GM12801 (cell line): ENCODE data around the gene PHLDA1.

Experiments used
- TF ChIP-seq, protein P1 (sequence below): IDR thresholded peaks from one replicate; pipeline ENCODE4 v1.5.1; 2011; ENCODE audit warnings: control low read depth; ENCODE audit not compliant: insufficient read length; ENCODE audit errors: extremely low read depth

PHLDA1 gene

DNA sequence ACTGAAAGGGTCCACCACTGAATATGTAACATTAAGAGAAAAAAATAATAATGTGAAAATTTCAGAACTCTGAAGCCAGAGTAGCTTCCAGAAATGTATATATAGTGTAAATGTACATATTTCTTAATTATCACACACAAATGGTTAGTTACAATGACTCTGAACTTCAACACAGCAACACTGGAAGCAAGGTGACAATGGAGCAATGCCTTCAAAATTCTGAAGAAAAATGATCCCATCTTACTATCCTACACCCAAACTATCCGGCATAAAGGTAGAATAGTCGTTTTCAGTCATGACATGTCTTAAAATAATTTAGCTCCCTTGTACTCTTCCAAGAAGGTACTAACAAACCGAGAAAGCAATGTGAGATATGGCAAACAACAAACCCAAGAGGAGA lies 41.0 kb upstream of the PHLDA1 start:
- TF ChIP-seq, protein P1, sequence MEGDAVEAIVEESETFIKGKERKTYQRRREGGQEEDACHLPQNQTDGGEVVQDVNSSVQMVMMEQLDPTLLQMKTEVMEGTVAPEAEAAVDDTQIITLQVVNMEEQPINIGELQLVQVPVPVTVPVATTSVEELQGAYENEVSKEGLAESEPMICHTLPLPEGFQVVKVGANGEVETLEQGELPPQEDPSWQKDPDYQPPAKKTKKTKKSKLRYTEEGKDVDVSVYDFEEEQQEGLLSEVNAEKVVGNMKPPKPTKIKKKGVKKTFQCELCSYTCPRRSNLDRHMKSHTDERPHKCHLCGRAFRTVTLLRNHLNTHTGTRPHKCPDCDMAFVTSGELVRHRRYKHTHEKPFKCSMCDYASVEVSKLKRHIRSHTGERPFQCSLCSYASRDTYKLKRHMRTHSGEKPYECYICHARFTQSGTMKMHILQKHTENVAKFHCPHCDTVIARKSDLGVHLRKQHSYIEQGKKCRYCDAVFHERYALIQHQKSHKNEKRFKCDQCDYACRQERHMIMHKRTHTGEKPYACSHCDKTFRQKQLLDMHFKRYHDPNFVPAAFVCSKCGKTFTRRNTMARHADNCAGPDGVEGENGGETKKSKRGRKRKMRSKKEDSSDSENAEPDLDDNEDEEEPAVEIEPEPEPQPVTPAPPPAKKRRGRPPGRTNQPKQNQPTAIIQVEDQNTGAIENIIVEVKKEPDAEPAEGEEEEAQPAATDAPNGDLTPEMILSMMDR: no peak

DNA sequence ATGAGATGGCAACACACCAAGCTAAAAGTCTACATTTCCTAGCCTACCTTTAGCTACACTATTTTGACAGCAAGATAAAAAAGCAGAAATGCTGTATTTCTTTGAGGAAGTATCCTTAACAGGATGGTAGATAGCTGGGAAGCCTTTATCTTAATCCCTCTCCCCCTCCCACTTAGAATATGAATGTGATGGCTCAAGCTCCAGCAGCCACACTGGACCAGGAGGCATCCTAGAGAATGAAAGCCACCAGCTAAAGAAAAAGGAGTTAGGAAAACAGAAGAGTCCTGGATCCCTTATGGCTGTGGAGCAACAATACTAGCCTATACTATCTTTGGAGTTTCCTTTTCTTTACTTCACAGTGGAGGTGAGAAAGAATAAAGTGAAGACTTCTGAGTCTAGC lies 37.8 kb upstream of the PHLDA1 start:
- TF ChIP-seq, protein P1: no peak

DNA sequence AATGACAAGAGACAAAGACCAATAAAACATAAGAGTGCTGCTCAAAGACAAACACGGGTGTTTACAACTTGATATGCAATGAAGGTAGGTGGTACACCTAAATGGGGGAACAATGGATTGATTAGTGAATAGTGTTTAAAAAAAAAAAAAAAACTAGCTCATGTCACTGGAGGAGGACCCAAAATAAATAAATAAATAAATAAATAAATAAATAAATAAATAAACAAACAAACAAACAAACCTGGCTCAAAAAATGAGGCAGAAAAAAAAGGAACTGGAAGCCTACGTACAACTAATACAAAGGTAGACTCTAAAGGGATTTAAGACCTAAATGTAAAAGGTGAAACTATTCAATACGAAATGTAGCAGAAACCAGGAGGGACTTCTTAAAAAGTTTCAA lies 34.3 kb upstream of the PHLDA1 start:
- TF ChIP-seq, protein P1: no peak

DNA sequence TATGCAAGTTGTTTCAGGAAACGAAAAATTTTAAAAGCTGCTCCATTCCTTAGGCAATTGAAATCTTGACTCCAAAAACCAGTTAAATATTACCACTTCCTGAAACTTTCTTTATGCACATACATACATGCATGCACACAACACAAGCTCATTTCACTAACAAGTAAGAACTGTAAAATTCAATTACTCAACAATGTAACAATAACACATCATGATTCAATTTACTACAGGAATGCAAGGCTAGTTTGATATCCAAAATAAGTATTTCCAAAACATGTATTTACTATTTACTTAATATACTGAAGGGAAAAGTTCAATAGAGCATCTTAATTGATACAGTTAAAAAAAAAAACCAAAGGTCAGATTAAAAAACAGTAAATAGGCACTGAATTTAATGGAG lies 33.3 kb upstream of the PHLDA1 start:
- TF ChIP-seq, protein P1: no peak

DNA sequence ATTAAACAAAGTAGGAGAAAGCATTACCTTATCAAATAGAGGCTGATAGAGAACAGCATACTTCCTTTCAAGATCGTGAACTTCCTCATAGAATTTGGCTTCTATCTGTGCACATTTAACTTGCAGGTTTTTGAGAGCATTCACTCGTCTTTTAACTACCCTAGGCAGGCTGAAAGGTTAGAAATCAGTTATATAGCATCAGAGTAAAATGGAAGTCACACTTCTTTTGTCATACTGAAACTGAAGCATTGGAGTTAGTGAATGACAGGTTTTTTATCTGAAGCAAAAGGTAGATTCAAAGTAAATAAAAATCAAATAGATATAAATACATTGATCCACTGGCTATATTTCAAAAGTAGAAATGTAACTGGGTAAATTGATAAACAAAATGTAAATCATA lies 28.5 kb upstream of the PHLDA1 start:
- TF ChIP-seq, protein P1: no peak

DNA sequence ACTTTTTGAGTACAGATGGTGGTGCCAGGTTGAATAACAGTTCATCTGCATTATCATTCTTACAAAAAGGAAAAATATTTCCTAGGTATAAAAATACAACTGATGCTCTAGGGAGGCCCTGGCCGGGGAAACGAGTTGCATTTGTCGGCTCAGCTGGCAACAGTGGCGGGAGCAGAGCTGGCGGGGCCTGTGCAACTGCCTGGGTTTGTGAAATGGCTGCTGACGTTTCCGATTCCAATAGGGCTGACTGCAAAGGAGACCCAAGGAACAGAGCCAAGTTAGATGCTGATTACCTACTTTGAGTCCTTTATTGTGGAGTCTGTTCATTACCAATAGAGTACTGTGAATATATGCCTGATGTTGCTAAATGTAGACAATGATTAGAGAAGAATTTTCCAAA lies 25.8 kb upstream of the PHLDA1 start:
- TF ChIP-seq, protein P1: no peak

DNA sequence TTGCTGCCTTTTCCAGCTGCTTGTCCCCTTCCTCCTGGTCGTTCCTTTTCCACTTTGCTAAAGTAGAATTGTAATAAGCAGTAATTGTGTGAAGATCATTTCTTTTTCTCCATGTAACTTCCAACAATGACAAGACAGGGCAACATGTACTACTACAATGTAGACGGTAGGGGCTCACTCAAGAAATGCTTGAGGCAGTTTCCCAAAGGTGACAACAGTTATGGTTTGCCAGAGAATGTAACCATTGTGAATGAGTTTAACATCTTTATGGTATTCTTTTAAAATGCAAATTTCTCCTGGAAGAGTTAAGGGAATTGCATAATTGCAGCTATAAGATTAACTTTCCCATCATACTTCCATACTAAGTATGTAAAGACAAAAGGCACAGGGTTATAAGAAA lies 23.8 kb upstream of the PHLDA1 start:
- TF ChIP-seq, protein P1: no peak

DNA sequence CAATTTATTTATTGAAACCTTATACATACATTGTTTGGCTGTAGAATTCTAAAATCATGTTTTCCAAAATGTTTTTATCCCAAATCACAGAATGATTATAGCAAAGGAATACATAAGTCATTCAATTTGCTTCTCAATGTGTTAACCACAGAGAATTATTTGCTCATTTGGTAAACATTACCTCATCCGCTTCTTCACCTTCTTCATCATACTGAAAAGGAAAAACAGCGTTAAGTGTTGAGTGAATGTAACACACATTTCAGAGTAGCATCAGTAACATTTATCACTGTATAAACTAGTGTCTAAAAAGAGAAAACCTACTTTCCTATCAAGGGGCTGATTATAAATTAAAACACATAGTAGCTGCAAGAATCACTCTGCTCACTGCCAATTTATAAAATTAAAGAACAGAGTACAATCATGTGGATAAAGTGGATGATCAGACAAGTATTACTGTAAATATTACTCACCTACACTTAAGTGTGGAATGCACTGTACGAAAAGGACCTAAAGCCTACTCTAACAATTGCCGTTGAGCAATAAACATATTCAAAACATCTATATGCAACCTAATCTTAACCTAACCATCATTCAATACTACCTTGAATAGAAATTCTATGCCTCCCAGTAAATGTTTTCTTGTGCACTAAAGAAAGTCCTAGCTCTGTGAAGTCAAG lies 18.1 kb upstream of the PHLDA1 start:
- TF ChIP-seq, protein P1: no peak
